T-helper 17 cell (primary cell): ENCODE results near the gene MAN1C1. TPM values are rescaled to one million over a fixed set of nuclear protein-coding genes. Genes with fewer than 3 reads are reported as not detected.
A peak's percentile ranks its signal among the peaks of the same experiment; 100 is the strongest.

ENCODE experiments used
- ATAC-seq: fragments of 150-1000 bp; cut with Tn5 transposase; 2 replicates; pipeline ENCODE4 v1.10.0; 2021; ENCODE audit warnings: mild to moderate bottlenecking, moderate library complexity
- DNase-seq, 3 donors: peaks; one replicate each; pipeline versions ENCODE4 v3.0.0 to v3.0.0-alpha.2; 2020 to 2021
- H3K9me3 ChIP-seq: one replicate; pipeline ENCODE4 v1.7.0; 2013; ENCODE audit warnings: low read length, mild to moderate bottlenecking; ENCODE audit not compliant: control insufficient read depth, poor library complexity, severe bottlenecking
- H3K27ac Mint-ChIP-seq: one replicate; pipeline ENCODE4 v1.8.0; 2022; ENCODE audit warnings: mild to moderate bottlenecking, moderate library complexity, mixed read lengths
- H3K27me3 Mint-ChIP-seq: one replicate; pipeline ENCODE4 v1.8.0; 2022; ENCODE audit warnings: mixed read lengths
- H3K36me3 Mint-ChIP-seq: one replicate; pipeline ENCODE4 v1.8.0; 2022; ENCODE audit warnings: low read depth, mixed read lengths
- H3K4me1 Mint-ChIP-seq: one replicate; pipeline ENCODE4 v1.8.0; 2022; ENCODE audit warnings: mild to moderate bottlenecking, mixed read lengths
- H3K4me3 Mint-ChIP-seq: one replicate; pipeline ENCODE4 v1.8.0; 2022; ENCODE audit warnings: mild to moderate bottlenecking, moderate library complexity, mixed read lengths
- total RNA-seq, 4 donors: library from RNA in 2 of 4; stranded (reverse) in 2 of 4; gene quantifications; one replicate each; pipeline ENCODE4 v1.2.3 and lab custom pipeline; 2022 to 2026

Gene MAN1C1
- total RNA-seq, 2 donors from 2014 or later: 16.9 to 27.3 TPM

DNA sequence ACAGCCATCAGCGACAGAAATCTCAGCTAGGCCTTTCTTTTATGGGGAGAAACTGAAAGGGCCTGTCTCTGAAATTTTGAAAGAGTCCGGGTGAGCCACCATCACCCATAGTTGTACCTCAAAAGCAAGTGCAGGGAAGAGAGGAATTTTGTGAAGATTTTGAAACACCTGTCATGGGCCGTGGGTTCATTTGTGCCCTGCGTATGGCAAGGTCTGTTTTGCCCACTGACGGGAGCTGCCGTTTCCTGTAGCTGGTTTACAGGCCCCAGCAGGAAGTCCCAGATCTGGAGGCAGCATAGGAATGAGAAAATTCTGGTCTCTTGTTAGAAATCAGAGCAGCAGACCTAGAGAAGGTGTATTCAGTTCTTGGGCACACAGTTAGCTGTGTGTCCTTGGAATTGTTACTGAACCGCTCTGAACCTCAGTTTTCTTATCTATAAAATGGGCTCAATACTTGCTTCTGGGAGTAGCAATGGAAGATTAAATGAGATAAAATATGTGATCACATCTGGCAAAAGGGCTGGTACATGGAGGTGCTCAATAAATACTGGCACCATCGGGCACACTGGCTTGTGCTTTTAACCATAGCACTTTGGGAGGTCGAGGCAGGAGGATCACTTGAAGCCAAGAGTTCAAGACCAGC lies 52.5 kb downstream of the MAN1C1 start:
- H3K27me3 Mint-ChIP-seq: no peaks in the 10 kb centered on the region
- H3K4me3 Mint-ChIP-seq: no peak overlapping the region
- H3K27ac Mint-ChIP-seq: peak overlapping the region; percentile 65
- no peaks in the 10 kb centered on the region for H3K9me3 ChIP-seq
- ATAC-seq (peak; percentile 18), DNase-seq (no peak)
- H3K36me3 Mint-ChIP-seq: peaks cover 7% of the 10 kb centered on the region
- peaks cover 44% of the 10 kb centered on the region for H3K4me1 Mint-ChIP-seq

DNA sequence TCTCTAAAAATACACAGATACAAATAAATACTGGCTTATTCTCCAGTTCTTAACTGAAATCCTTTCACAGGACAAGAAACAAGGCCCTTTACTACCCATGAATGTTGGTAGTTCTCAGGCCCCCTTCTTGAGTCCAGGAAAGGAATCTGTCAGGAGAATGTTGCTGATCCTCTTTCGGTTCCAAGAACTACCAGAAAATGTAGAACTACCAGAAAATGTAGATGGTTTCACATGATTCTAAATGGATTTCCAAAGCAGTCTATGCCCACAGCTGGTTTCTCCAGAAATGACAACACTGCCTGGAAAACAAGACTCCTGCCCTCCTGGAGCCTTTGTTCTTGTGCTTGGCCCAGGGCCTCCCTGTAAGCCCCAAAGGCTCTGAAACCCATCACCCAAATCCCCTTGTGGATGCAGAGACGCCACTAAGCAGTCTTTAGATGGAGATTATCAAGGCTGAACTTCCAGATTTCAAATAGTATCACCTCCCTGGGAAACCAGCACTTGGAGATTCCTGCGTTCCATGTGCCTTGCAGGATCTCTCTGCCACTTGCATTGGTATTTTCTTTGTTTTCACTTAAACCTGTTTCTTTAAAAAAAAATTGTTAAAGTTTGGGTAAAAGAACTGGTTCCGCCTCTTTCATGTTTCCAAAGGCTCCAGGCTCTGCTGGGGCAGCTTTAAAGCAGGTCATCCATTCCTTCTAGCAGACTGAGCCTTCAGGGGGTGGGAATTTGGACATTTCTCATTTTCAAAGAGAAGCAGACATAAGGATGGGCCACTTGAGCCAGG lies 53.4 kb downstream of the MAN1C1 start:
- Mint-ChIP-seq H3K36me3 (peaks cover 7% of the 10 kb centered on the region), H3K4me3 (no peak overlapping the region), H3K27me3 (no peaks in the 10 kb centered on the region), H3K27ac (peak overlapping the region; percentile 65), H3K4me1 (peaks cover 50% of the 10 kb centered on the region)
- H3K9me3 ChIP-seq: no peaks in the 10 kb centered on the region
- DNase-seq (no peak), ATAC-seq (no peak)

DNA sequence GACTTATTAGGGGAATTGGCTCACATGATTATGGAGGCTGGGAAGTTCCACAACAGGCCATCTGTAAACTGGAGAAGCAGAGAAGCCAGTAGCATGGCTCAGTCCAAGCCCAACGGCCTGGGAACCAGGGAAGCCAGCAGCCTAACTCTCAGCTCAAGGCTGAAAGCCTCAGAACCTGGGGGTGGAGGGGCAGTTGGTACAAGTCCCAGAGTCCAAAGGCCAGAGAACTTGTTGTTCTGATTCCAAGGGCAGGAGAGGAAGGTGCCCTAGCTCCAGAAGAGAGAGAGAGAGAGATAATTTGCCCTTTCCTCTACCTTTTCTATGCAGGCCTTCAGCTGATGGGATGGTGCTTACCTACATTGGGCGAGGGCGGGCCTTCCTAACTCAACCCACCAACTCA lies 55.3 kb downstream of the MAN1C1 start:
- no peaks in the 10 kb centered on the region for H3K9me3 ChIP-seq
- Mint-ChIP-seq H3K27me3 (no peaks in the 10 kb centered on the region), H3K4me1 (peaks cover 66% of the 10 kb centered on the region), H3K4me3 (no peak overlapping the region), H3K27ac (peak overlapping the region; percentile 80), H3K36me3 (peaks cover 7% of the 10 kb centered on the region)
- no peak for DNase-seq
- no peak for ATAC-seq

DNA sequence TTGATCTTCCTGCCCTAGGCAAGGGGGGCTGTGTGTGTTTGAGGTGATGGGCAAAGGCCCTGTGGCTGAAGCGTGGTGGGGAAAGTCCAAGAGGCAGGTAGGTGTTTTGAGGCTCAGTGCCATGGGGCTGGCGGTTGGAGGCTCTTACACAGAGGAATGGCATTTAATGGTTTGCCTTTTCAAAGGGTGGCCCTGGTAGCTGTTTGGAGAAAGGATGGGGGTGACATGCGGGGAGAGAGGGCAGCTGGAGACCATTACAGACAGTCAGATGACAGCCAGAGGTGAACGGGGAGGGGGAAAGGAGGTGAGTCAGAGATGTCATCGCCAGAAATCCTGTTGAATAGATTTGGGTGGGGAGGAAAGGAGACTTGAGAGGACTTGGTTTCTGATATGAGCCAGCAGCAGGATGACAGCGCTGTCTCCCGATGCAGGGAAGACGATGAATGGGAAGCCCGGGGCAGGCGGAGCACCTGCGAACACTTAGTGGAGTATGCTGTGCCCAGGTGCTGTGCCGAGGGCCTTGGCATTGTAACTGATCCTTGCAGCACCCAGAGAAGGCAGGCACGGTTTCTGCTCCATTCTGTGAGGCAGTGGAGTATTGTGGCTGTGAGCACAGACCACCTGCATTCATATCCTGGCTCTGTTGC lies 56.3 kb downstream of the MAN1C1 start:
- no peak for DNase-seq
- Mint-ChIP-seq H3K4me1 (peaks cover 70% of the 10 kb centered on the region), H3K27ac (peak overlapping the region; percentile 80), H3K4me3 (no peak overlapping the region), H3K36me3 (peaks cover 7% of the 10 kb centered on the region), H3K27me3 (no peaks in the 10 kb centered on the region)
- no peaks in the 10 kb centered on the region for H3K9me3 ChIP-seq
- no peak for ATAC-seq

DNA sequence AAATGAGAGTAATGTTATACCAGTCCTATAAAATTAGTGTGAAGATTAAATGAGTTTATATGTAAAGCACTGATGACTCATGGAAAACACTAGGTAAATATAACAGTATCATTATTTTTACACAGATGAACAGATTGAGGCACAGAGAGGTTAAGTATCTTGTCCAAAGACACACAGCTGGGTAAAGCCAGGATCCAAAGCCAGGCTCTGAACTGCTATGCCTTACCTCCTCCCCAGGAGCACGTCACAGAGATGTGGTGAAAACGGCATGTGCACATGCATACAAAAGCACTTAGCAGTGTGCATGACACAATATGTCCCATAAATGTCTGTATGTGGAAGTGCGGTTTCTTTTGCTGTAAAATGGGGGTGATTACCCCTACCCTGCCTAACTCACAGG lies 56.9 kb downstream of the MAN1C1 start:
- H3K9me3 ChIP-seq: no peaks in the 10 kb centered on the region
- DNase-seq (no peak), ATAC-seq (no peak)
- no peak overlapping the region for H3K27ac Mint-ChIP-seq
- H3K4me3 Mint-ChIP-seq: no peak overlapping the region
- H3K36me3 Mint-ChIP-seq: peaks cover 7% of the 10 kb centered on the region
- H3K4me1 Mint-ChIP-seq: peaks cover 74% of the 10 kb centered on the region
- H3K27me3 Mint-ChIP-seq: no peaks in the 10 kb centered on the region

DNA sequence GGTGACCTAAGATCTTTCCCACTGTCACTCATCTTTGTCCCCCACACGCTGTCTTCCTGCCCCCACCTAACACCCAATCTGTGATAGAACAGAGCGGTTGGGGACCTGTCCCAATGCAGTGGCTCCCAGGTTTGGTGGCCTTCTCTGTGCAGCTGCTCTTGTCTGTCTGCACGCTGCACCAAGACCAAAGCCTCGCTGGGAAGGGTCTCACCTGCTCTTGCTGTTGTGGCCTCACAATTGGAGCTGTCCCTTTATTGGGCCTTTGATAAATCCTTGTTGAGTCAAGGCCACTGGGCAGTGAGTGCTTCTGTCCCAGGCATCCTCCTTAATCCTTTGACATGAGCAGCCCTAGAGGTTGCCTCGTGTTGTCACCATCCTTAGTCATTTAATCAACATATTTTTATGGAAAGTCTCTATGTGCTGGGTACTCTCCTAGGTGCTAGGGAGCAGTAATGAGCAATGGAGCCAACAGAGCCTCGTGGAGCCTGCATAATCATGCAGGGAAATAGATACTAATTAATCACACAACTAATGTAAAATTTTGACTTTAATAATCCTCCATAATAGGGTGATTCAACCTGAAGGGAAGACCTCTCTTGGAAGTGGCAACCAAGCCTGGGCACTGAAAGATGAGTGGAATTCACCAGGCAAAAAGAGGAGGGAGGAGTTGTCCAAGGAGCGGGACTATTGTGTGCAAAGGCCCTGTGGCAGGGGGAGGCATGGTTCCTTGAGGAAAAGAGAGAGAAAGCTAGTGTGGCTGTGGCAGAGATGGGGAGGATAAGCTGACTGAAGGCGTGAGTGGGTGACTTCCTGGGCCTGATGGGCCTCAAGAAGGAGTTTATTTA lies 57.6 kb downstream of the MAN1C1 start:
- Mint-ChIP-seq H3K27me3 (no peaks in the 10 kb centered on the region), H3K4me3 (peak overlapping the region; percentile 58), H3K4me1 (peaks cover 74% of the 10 kb centered on the region), H3K27ac (peak overlapping the region; percentile 83), H3K36me3 (peaks cover 10% of the 10 kb centered on the region)
- no peaks in the 10 kb centered on the region for H3K9me3 ChIP-seq
- no peak for ATAC-seq
- DNase-seq: no peak

DNA sequence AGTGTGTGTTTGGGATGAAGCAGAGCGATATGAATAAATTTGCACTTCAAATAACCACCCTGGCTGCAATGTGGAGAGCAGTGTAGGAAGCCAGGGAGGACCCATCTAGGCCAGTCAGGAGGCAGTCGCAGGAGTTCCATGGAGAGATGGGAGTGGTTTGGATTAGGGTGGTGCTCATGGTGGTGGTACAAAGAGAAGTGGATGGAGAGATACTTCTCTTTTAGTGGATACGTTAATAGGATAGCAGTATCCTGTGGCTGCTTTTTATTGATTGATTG lies 58.2 kb downstream of the MAN1C1 start:
- DNase-seq (no peak), ATAC-seq (no peak)
- H3K36me3 Mint-ChIP-seq: peaks cover 10% of the 10 kb centered on the region
- H3K27ac Mint-ChIP-seq: peak overlapping the region; percentile 83
- H3K4me1 Mint-ChIP-seq: peaks cover 73% of the 10 kb centered on the region
- peak overlapping the region; percentile 58 for H3K4me3 Mint-ChIP-seq
- no peaks in the 10 kb centered on the region for H3K27me3 Mint-ChIP-seq
- H3K9me3 ChIP-seq: no peaks in the 10 kb centered on the region

DNA sequence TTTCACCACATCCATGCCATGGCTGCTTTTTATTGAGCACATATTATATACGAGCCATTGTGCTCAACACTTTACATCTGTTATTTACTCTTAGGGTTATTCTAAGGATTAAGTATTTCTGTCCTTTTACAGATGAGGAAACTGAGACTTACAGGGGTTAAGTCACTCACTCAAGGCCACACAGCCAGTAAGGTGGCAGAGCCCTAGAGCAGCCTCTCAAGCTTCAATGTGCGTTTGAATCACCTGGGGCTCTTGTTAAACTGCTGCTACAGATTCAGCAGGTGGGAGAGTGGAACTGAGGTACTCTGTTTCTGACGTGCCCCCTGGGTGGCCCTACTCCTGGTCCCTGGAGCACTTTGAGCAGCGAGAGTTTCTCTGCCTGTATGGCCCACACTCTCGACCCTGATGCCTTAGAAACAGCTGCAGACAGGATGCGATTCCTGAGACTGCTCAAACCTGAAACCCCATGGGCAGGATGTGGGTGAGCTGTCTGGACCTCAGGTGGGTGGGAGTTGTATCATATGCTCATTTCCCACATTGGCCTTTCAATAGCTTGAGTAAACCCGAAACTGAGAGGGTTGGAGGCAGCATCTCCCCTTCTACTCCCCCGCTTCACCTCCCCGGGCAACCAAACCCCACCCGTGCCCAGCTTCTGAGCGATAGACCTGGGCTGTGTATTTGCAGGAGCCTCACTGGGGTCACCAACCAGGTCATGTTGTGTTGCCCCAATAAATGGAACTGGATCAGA lies 59.3 kb downstream of the MAN1C1 start:
- peak in 2 of 3 donors; percentile 34 to 49 for DNase-seq
- Mint-ChIP-seq H3K27me3 (no peaks in the 10 kb centered on the region), H3K4me3 (peak overlapping the region; percentile 85)

DNA sequence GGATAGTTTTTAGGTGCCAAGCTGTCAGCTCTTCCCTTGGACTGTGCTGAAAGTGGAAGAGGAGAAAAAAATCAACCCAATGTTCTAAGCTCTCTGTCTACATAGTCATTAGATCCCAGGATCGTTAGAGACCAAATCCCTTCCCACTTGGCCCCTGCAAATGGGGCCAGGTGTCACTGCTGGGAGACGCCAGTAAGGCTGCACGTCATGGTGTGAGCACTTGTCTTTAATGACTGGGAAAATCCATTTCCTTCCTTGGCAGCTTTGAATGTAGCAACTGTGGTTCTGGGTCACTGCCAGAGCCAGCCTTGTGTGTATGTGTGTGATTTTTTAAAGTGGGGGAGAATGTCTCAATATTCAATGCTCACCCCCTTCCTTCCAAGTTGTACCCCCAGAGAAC lies 59.9 kb downstream of the MAN1C1 start:
- no peaks in the 10 kb centered on the region for H3K9me3 ChIP-seq
- peaks cover 14% of the 10 kb centered on the region for H3K36me3 Mint-ChIP-seq
- DNase-seq (no peak), ATAC-seq (peak; percentile 14)
- no peaks in the 10 kb centered on the region for H3K27me3 Mint-ChIP-seq
- peak overlapping the region; percentile 85 for H3K4me3 Mint-ChIP-seq
- H3K27ac Mint-ChIP-seq: peak overlapping the region; percentile 82
- peaks cover 68% of the 10 kb centered on the region for H3K4me1 Mint-ChIP-seq

More for the DNA sequence above, 59.3 kb downstream of the MAN1C1 start:
- no peaks in the 10 kb centered on the region for H3K9me3 ChIP-seq
- peak; percentile 92 for ATAC-seq
- Mint-ChIP-seq H3K4me1 (peaks cover 74% of the 10 kb centered on the region), H3K36me3 (peaks cover 14% of the 10 kb centered on the region), H3K27ac (peak overlapping the region; percentile 82)

DNA sequence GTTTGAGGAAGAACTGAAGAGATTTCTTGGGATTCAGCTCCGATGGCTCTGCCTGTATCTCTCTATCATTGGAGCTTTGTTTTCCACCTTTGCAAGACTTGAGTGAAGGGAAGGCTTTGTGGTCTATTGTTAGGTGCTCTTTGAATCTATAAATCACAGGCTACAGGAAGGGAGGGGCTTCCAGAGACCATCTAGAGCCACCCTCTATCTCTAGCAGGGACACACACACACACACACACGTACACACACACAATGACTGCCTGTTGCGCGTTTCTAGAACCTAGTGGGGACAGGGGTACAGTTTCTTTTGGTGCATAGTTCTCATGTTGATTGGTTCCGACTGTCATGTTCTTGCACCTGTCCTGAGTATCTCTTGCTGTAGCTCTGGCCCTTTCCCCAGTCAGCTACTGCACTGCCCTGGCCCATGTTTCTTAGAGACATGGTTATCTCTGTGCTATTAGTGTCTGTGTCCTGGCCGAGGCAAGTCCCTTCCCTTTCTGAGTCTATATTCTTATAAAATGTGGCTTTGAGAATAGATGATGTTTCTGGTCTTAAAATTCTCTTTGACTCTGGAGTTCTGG lies 60.7 kb downstream of the MAN1C1 start:
- Mint-ChIP-seq H3K4me3 (peak overlapping the region; percentile 85), H3K27me3 (no peaks in the 10 kb centered on the region), H3K36me3 (peaks cover 14% of the 10 kb centered on the region), H3K4me1 (peaks cover 63% of the 10 kb centered on the region), H3K27ac (peak overlapping the region; percentile 82)
- ATAC-seq (no peak), DNase-seq (no peak)
- H3K9me3 ChIP-seq: no peaks in the 10 kb centered on the region

DNA sequence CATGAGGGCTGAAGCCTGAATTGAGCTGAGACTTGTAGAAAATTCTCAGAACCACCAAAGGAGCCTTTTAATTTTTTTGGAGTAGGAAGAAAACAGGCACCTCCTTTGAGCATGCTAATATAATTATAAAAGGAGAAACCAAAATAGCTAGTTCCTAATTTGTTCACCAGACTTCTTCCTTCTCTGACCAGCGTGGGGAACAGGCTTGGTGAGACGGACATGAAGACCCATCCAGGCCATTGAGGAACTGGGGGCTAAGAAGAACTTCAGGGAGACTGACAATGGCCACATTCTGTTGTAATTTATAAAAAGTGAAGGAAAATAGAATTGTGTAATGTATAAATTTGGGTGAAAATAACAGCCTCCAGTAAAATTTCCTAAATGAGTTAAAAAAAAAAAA lies 62.6 kb downstream of the MAN1C1 start:
- Mint-ChIP-seq H3K27me3 (no peaks in the 10 kb centered on the region), H3K4me3 (no peak overlapping the region), H3K36me3 (peaks cover 7% of the 10 kb centered on the region), H3K27ac (no peak overlapping the region), H3K4me1 (peaks cover 51% of the 10 kb centered on the region)
- ATAC-seq (no peak), DNase-seq (no peak)
- no peaks in the 10 kb centered on the region for H3K9me3 ChIP-seq

DNA sequence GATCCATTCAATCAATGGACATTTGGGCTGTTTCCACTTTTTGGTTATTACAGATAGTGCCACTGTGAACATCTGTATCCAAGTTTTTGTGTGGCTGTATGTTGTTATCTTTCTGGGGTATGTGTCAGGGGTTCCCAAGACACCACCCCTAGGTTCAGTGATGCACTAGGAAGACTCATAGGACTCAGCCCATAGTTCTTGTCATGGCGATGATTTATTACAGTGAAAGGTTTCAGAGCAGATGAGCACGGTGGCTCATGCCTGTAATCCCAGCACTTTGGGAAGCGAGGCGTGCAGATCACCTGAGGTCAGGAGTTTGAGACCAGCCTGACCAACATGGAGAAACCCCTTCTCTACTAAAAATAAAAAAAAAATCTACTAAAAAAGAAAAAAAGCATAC lies 64.1 kb downstream of the MAN1C1 start:
- peaks cover 46% of the 10 kb centered on the region for H3K4me1 Mint-ChIP-seq
- H3K4me3 Mint-ChIP-seq: no peak overlapping the region
- H3K9me3 ChIP-seq: no peaks in the 10 kb centered on the region
- DNase-seq: no peak
- no peak for ATAC-seq
- peak overlapping the region; percentile 43 for H3K27ac Mint-ChIP-seq
- no peaks in the 10 kb centered on the region for H3K27me3 Mint-ChIP-seq
- H3K36me3 Mint-ChIP-seq: peaks cover 7% of the 10 kb centered on the region
